PC-9 (cell line): ENCODE results near the gene KCNN1.

Experiments
- CTCF ChIP-seq: fragments of 200-600 bp; sonication (generic); conservative IDR thresholded peaks from 2 replicates; pipeline ENCODE4 v1.6.1; 2017; ENCODE audit warnings: mixed run types, antibody characterized with exemption, mild to moderate bottlenecking, moderate library complexity
- EZH2 ChIP-seq: fragments of 200-600 bp; sonication (generic); IDR thresholded peaks from 2 replicates; pipeline ENCODE4 v1.8.0; 2017; ENCODE audit warnings: antibody characterized with exemption, low read depth

- TF ChIP-seq CTCF (no peak), EZH2 (no peak)
Measured at GRCh38 chr19:18017275-18018083, 50.6 kb downstream of the KCNN1 start.
